A673 (cell line): ENCODE results near the gene FNDC11. TPM values are rescaled to one million over a fixed set of nuclear protein-coding genes. Genes with fewer than 3 reads are reported as not detected.

ENCODE experiments used
- BruUV-seq: library from RNA; stranded (reverse); fragments of 400-500 nt; replicated peaks from 2 replicates; lab custom pipeline; 2021; lab: Mats Ljungman, UMichigan
- CTCF ChIA-PET: fragments of 300-600 bp; sonication (Branson Sonifier 250); formaldehyde crosslinking; loops from one replicate; lab custom pipeline; 2022; ENCODE audit warnings: antibody characterized with exemption; lab: Charles Lee
- POLR2A ChIA-PET: fragments of 300-600 bp; sonication (Branson Sonifier 250); formaldehyde crosslinking; loops from one replicate; lab custom pipeline; 2022; ENCODE audit warnings: antibody characterized with exemption; ENCODE audit not compliant: low non-redundant PET; lab: Charles Lee
- DNase-seq: peaks from one replicate; pipeline ENCODE4 v3.0.0-alpha.2; 2015; ENCODE audit warnings: low spot score
- H3K27ac ChIP-seq: fragments of 200-600 bp; sonication (generic); 2 replicates; pipeline ENCODE4 v1.5.1; 2016; ENCODE audit warnings: mixed run types, low read depth, mild to moderate bottlenecking, mixed read lengths, antibody characterized with exemption, low read length; ENCODE audit not compliant: poor library complexity, severe bottlenecking
- H3K27me3 ChIP-seq: fragments of 200-600 bp; sonication (generic); replicated peaks from 2 replicates; pipeline ENCODE4 v1.6.1; 2017; ENCODE audit warnings: mixed run types, low read depth, mild to moderate bottlenecking, mixed read lengths, antibody characterized with exemption, low read length; ENCODE audit not compliant: insufficient read depth, poor library complexity
- H3K36me3 ChIP-seq: fragments of 200-600 bp; sonication (generic); 2 replicates; pipeline ENCODE4 v1.6.1; 2016; ENCODE audit warnings: mixed run types, mild to moderate bottlenecking, mixed read lengths, antibody characterized with exemption, low read length; ENCODE audit not compliant: insufficient read depth, poor library complexity, severe bottlenecking
- H3K4me1 ChIP-seq: fragments of 200-600 bp; sonication (generic); 2 replicates; pipeline ENCODE4 v1.6.1; 2017; ENCODE audit warnings: mixed run types, mild to moderate bottlenecking, mixed read lengths, antibody characterized with exemption, low read length; ENCODE audit not compliant: insufficient read depth, poor library complexity, severe bottlenecking
- H3K4me3 ChIP-seq: fragments of 200-600 bp; sonication (generic); 2 replicates; pipeline ENCODE4 v1.5.1; 2016; ENCODE audit warnings: low read depth, mixed run types, mild to moderate bottlenecking, mixed read lengths, low read length; ENCODE audit not compliant: poor library complexity, severe bottlenecking
- H3K9me3 ChIP-seq: fragments of 200-600 bp; sonication (generic); 2 replicates; pipeline ENCODE4 v1.6.1; 2016; ENCODE audit warnings: mixed run types, low read depth, mild to moderate bottlenecking, mixed read lengths, antibody characterized with exemption, low read length; ENCODE audit not compliant: poor library complexity, severe bottlenecking
- CTCF ChIP-seq: fragments of 300-800, 200-600 bp; sonication (generic); conservative IDR thresholded peaks from 2 replicates; pipeline ENCODE4 v1.5.1; 2017; ENCODE audit warnings: low read depth, mild to moderate bottlenecking, antibody characterized with exemption, low read length, moderate library complexity, mixed read lengths
- EZH2 ChIP-seq: fragments of 200-600 bp; sonication (generic); IDR thresholded peaks from 2 replicates; pipeline ENCODE4 v1.6.1; 2017; ENCODE audit warnings: borderline replicate concordance, low read depth, mild to moderate bottlenecking, mixed read lengths, antibody characterized with exemption, low read length; ENCODE audit not compliant: poor library complexity, severe bottlenecking
- intact Hi-C: fragments of 100-400 bp; cut with micrococcal nuclease; formaldehyde crosslinking; loops from one replicate; pipeline ENCODE4 v1.10.0; 2022; ENCODE audit not compliant: unreplicated experiment
- total RNA-seq: library from RNA; stranded (reverse); gene quantifications from 2 replicates; pipeline ENCODE4 v1.2.3, GENCODE V29; 2021

FNDC11 gene
- total RNA-seq, 1 experiment from 2014 or later: 0.21 TPM

DNA sequence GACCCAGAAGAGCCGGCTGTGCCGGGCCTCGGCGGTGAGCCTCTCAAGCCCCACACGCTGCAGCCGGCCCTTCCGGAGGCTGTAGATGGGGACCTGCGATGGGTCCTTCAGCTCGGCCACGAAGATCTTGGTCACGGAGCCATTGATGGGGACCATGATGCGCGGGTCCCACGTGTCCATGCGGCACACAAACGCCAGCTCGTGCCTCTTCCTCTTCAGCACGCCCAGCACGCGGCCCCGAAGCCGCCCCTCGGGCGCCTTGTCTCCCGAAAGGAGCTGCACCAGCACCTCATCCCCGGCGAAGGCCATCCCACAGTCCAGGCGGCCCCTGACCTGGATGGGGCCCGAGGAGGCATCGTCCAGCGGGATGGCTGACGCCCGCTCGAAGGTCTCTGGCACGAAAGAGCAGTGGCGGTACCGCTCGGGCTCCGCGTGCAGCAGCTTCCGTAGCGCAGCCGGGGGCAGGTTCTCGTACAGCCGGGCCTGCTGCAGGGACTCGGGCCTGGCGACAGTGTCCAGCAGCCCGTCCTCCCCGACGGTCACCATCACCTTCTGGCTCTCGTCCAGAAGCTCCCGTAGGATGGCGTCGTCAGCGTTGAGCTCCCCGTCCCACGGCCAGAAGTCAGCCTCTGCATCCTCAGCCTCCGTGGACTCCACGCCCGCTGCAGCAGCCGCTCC is 11.2 kb downstream of the FNDC11 start:
- no TSS peak for BruUV-seq
- intact Hi-C loops: no loop called here
- Histone ChIP-seq H3K9me3 (no peaks in the 10 kb centered on the region), H3K4me3 (no peak overlapping the region), H3K27me3 (no peaks in the 10 kb centered on the region), H3K4me1 (no peaks in the 10 kb centered on the region), H3K36me3 (no peaks in the 10 kb centered on the region), H3K27ac (no peak overlapping the region)
- no peak for DNase-seq
- CTCF ChIA-PET: no interaction called here
- no peak for TF ChIP-seq EZH2
- TF ChIP-seq CTCF: no peak
- POLR2A ChIA-PET: interaction anchor here (0.5 kb wide), 1 partner anchor 34 kb away, joined by 3 read pairs; no protein-coding TSS in a partner anchor

DNA sequence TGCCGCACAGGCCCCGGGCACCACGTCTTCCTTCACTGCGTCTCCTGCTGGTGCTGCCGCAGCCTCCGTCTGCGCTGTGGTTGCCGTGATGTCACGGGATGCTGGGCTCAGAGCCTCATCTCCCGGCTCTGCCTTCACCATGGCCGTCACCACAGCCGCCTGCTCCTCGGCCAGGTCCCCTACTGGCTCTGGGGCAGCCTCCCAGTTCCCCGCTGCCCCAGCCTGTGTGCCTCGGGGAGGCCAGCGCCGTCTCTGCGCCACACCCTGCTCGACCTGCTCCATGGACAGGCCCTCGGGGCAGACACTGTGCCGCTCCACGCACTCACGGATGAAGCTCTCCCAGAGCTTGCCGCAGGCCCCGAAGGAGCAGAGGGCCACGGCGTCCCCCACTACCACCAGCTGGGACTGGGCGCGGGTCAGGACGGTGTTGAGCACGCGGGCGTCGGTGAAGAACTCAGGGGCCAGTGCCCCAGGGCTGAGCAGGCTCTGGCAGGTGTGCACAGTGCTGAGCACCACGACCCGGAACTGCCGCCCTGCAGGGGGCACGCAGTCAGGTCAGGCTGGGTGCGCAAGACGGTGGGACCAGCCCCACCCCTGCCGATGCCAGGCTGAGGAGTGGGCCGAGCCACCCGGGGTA is 11.9 kb downstream of the FNDC11 start:
- Histone ChIP-seq H3K36me3 (no peaks in the 10 kb centered on the region), H3K9me3 (no peaks in the 10 kb centered on the region), H3K4me1 (no peaks in the 10 kb centered on the region), H3K4me3 (no peak overlapping the region), H3K27ac (no peak overlapping the region), H3K27me3 (no peaks in the 10 kb centered on the region)
- ChIA-PET CTCF (no interaction called here), POLR2A (interaction anchor here (0.5 to 0.6 kb wide), 2 partner anchors 34 to 44 kb away, joined by 3 read pairs; no protein-coding TSS in a partner anchor)
- intact Hi-C loops: no loop called here
- TF ChIP-seq EZH2 (no peak), CTCF (no peak)
- no peak for DNase-seq
- no TSS peak for BruUV-seq

- ChIA-PET CTCF (interaction anchor here (0.6 kb wide), 1 partner anchor 44 kb away, joined by 8 read pairs; no protein-coding TSS in a partner anchor), POLR2A (interaction anchor here (0.6 kb wide), 1 partner anchor 44 kb away, joined by 3 read pairs; no protein-coding TSS in a partner anchor)
- intact Hi-C loops: no loop called here
- H3K4me1 ChIP-seq: no peaks in the 10 kb centered on the region
- no peak overlapping the region for H3K27ac ChIP-seq
- DNase-seq: no peak
- no TSS peak for BruUV-seq
- H3K27me3 ChIP-seq: no peaks in the 10 kb centered on the region
- TF ChIP-seq CTCF: no peak
- TF ChIP-seq EZH2: no peak
- H3K36me3 ChIP-seq: no peaks in the 10 kb centered on the region
- H3K9me3 ChIP-seq: no peaks in the 10 kb centered on the region
- no peak overlapping the region for H3K4me3 ChIP-seq
These were observed 12.6 kb downstream of the FNDC11 start for GRCh38 chr20:63566395-63567135.
